K562 (cell line): ENCODE data around the gene KMT2A. TPM values are rescaled to one million over a fixed set of nuclear protein-coding genes. Genes with fewer than 3 reads are reported as not detected.

Source experiments
- ADNP ChIP-seq: fragments of 200-800 bp; sonication (Bioruptor generic); IDR thresholded peaks from 2 replicates; pipeline ENCODE4 v1.6.1; 2016; ENCODE audit warnings: missing genetic modification characterization, missing compliant biosample characterization
- DDX20 ChIP-seq: fragments of 450-650 bp; IDR thresholded peaks from 2 replicates; pipeline ENCODE4 v1.6.1; 2016; ENCODE audit warnings: missing genetic modification characterization, low read depth, mild to moderate bottlenecking, missing compliant biosample characterization, moderate library complexity
- HCFC1 ChIP-seq: IDR thresholded peaks from 2 replicates; pipeline ENCODE4 v1.6.1; 2012; ENCODE audit warnings: low read depth, low read length, improper control_type of control experiment
- HNRNPLL ChIP-seq: fragments of 200-400 bp; formaldehyde crosslinking; IDR thresholded peaks from 2 replicates; pipeline ENCODE4 v1.6.1; 2017; ENCODE audit warnings: low read length, low read depth, mild to moderate bottlenecking; ENCODE audit not compliant: poor library complexity, severe bottlenecking
- HSF4 ChIP-seq: fragments of 250-450 bp; sonication (Bioruptor Pico); IDR thresholded peaks from 2 replicates; pipeline ENCODE4 v2.1.2; 2022; ENCODE audit warnings: mild to moderate bottlenecking, moderate library complexity, borderline replicate concordance
- JUN ChIP-seq, 2 experiments: sonication (generic) in 1 of 2; formaldehyde crosslinking in 1 of 2; IDR thresholded peaks; 2 replicates each; pipeline versions ENCODE4 v1.6.1 to v1.8.0; 2012 to 2022; ENCODE audit warnings: borderline replicate concordance in 2 of 2, mild to moderate bottlenecking in 2 of 2, improper control_type of control experiment in 1 of 2, low read depth in 1 of 2, low read length in 1 of 2, missing genetic modification reagents in 1 of 2
- SREBF1 ChIP-seq: fragments of 150-350 bp; IDR thresholded peaks from 2 replicates; pipeline ENCODE4 v1.6.1; 2014; ENCODE audit warnings: antibody characterized with exemption, low read depth, low read length, borderline replicate concordance
- THRAP3 ChIP-seq: fragments of 450-650 bp; IDR thresholded peaks from 2 replicates; pipeline ENCODE4 v1.6.1; 2016; ENCODE audit warnings: mild to moderate bottlenecking, inconsistent platforms, borderline replicate concordance
- ZNF134 ChIP-seq: fragments of 250-450 bp; sonication (Bioruptor Pico); conservative IDR thresholded peaks from 2 replicates; pipeline ENCODE4 v1.4.0; 2020
- polyA plus RNA-seq, 8 experiments: library from polyadenylated mRNA; depleted of rRNA in 4 of 8; stranded (reverse) in 5 of 8; unstranded in 3 of 8; fragments of >200 nt; fragmentation: Nextera tagmentation in 2 of 8; fragmentation: Illumina TruSeq in 1 of 8; extraction: Ambion mirVana in 2 of 8; extraction: Trizol in 1 of 8; gene quantifications; 2 replicates each; pipeline versions ENCODE4 v1.2.1 to v1.2.3, GENCODE V29; 2011 to 2014; ENCODE audit warnings: inconsistent platforms in 1 of 8, missing spikeins in 1 of 8
- total RNA-seq, 7 experiments: library from RNA; depleted of rRNA in 6 of 7; stranded (reverse); fragments of >200 nt in 6 of 7; fragmentation: Illumina TruSeq in 2 of 7; extraction: Trizol in 2 of 7; gene quantifications; 2 replicates each; pipeline versions ENCODE4 v1.2.1 to v1.2.3, GENCODE V29; 2011 to 2021; ENCODE audit warnings: low replicate concordance in 1 of 7
- TF ChIP-seq, protein P1 (sequence below): fragments of 450-650 bp; formaldehyde crosslinking; IDR thresholded peaks from 2 replicates; pipeline ENCODE4 v1.4.0; 2020; ENCODE audit warnings: mild to moderate bottlenecking, moderate library complexity
- TF ChIP-seq, protein P2 (sequence below): fragments of 250-450 bp; sonication (Bioruptor Pico); IDR thresholded peaks from 2 replicates; pipeline ENCODE4 v1.8.0; 2021; ENCODE audit warnings: mild to moderate bottlenecking, moderate library complexity
- TF ChIP-seq, protein P3 (sequence below): fragments of 450-650 bp; formaldehyde crosslinking; IDR thresholded peaks from 2 replicates; pipeline ENCODE4 v1.4.0; 2022; ENCODE audit warnings: missing genetic modification characterization
- TF ChIP-seq, protein P4 (sequence below), 2 experiments: fragments of 450-650 bp; IDR thresholded peaks; 2 replicates each; pipeline ENCODE4 v1.6.1; 2018; ENCODE audit warnings: mild to moderate bottlenecking in 2 of 2, low read depth in 1 of 2; ENCODE audit not compliant: partially characterized antibody in 2 of 2
- TF ChIP-seq, protein P5 (sequence below), 3 experiments: fragments of 200-800 bp in 1 of 3; fragments of 250-450 bp in 1 of 3; fragments of 450-650 bp in 1 of 3; sonication (Bioruptor Pico) in 1 of 3; sonication (Bioruptor generic) in 1 of 3; formaldehyde crosslinking in 1 of 3; IDR thresholded peaks; 2 replicates each; pipeline versions ENCODE4 v1.6.1 to v1.8.0; 2016 to 2022; ENCODE audit warnings: mild to moderate bottlenecking in 2 of 3, missing genetic modification characterization in 2 of 3, missing compliant biosample characterization in 1 of 3, moderate library complexity in 1 of 3

Gene KMT2A
- total and polyA plus RNA-seq, 9 of the 15 experiments (the other 6 are each of a cell fraction or from before 2014, with no cell fraction given) = 9.6 to 59.9 (median 32.6) TPM

DNA sequence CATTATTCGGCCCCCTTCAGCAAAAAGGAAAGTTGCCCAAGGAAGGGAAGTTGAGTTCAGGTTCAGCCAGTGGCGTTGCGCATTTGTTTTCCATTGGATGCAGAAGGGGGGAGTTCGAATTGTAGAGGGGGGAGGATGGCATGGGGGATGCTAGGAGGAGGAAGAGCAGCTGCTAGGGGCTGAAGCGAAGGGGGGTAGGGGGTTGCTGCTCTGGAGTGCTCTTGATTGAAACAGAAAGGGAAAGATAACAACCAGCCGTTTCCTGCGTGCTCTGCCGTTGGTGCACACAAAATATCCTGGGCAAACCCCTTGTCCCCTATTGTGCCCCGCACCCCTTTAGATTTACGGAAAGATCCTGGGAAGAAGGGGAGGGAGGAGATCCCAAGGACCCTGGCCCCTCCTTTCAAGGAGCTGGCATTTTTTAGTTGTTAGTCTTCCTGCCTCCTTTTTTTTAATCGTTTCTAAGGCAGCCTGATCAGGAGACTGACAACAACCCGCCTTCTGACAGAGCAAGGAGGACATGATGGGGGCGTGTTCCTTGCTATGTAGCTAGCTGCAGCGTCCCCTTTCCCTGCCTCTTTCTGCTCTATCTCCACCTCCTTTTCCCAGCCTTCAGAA is 2.1 kb downstream of the KMT2A start (continued):
- TF ChIP-seq ZNF134 (CRISPR knock-in tag) (no peak), HSF4 (CRISPR knock-in tag) (no peak), JUN (IDR thresholded peaks at IDR 0.05; ENCODE audit: borderline replicate concordance, low read depth, low read length) (no peak), JUN (CRISPR knock-in tag; IDR thresholded peaks at IDR 0.05; ENCODE audit: borderline replicate concordance) (no peak), THRAP3 (no peak), ADNP (tag) (no peak), SREBF1 (no peak), DDX20 (no peak), HNRNPLL (peak; percentile 55), HCFC1 (no peak)
- TF ChIP-seq, protein P1, sequence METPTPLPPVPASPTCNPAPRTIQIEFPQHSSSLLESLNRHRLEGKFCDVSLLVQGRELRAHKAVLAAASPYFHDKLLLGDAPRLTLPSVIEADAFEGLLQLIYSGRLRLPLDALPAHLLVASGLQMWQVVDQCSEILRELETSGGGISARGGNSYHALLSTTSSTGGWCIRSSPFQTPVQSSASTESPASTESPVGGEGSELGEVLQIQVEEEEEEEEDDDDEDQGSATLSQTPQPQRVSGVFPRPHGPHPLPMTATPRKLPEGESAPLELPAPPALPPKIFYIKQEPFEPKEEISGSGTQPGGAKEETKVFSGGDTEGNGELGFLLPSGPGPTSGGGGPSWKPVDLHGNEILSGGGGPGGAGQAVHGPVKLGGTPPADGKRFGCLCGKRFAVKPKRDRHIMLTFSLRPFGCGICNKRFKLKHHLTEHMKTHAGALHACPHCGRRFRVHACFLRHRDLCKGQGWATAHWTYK = no peak
- TF ChIP-seq, protein P2, sequence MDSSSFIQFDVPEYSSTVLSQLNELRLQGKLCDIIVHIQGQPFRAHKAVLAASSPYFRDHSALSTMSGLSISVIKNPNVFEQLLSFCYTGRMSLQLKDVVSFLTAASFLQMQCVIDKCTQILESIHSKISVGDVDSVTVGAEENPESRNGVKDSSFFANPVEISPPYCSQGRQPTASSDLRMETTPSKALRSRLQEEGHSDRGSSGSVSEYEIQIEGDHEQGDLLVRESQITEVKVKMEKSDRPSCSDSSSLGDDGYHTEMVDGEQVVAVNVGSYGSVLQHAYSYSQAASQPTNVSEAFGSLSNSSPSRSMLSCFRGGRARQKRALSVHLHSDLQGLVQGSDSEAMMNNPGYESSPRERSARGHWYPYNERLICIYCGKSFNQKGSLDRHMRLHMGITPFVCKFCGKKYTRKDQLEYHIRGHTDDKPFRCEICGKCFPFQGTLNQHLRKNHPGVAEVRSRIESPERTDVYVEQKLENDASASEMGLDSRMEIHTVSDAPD (CRISPR knock-in tag) = no peak
- TF ChIP-seq, protein P3, sequence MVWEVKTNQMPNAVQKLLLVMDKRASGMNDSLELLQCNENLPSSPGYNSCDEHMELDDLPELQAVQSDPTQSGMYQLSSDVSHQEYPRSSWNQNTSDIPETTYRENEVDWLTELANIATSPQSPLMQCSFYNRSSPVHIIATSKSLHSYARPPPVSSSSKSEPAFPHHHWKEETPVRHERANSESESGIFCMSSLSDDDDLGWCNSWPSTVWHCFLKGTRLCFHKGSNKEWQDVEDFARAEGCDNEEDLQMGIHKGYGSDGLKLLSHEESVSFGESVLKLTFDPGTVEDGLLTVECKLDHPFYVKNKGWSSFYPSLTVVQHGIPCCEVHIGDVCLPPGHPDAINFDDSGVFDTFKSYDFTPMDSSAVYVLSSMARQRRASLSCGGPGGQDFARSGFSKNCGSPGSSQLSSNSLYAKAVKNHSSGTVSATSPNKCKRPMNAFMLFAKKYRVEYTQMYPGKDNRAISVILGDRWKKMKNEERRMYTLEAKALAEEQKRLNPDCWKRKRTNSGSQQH (CRISPR knock-in tag) = no peak
- TF ChIP-seq, protein P4, sequence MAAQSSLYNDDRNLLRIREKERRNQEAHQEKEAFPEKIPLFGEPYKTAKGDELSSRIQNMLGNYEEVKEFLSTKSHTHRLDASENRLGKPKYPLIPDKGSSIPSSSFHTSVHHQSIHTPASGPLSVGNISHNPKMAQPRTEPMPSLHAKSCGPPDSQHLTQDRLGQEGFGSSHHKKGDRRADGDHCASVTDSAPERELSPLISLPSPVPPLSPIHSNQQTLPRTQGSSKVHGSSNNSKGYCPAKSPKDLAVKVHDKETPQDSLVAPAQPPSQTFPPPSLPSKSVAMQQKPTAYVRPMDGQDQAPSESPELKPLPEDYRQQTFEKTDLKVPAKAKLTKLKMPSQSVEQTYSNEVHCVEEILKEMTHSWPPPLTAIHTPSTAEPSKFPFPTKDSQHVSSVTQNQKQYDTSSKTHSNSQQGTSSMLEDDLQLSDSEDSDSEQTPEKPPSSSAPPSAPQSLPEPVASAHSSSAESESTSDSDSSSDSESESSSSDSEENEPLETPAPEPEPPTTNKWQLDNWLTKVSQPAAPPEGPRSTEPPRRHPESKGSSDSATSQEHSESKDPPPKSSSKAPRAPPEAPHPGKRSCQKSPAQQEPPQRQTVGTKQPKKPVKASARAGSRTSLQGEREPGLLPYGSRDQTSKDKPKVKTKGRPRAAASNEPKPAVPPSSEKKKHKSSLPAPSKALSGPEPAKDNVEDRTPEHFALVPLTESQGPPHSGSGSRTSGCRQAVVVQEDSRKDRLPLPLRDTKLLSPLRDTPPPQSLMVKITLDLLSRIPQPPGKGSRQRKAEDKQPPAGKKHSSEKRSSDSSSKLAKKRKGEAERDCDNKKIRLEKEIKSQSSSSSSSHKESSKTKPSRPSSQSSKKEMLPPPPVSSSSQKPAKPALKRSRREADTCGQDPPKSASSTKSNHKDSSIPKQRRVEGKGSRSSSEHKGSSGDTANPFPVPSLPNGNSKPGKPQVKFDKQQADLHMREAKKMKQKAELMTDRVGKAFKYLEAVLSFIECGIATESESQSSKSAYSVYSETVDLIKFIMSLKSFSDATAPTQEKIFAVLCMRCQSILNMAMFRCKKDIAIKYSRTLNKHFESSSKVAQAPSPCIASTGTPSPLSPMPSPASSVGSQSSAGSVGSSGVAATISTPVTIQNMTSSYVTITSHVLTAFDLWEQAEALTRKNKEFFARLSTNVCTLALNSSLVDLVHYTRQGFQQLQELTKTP (IDR thresholded peaks at IDR 0.05; ENCODE audit: low read depth in 1 of 2, partially characterized antibody in 2 of 2) = no peak
- TF ChIP-seq, protein P5, sequence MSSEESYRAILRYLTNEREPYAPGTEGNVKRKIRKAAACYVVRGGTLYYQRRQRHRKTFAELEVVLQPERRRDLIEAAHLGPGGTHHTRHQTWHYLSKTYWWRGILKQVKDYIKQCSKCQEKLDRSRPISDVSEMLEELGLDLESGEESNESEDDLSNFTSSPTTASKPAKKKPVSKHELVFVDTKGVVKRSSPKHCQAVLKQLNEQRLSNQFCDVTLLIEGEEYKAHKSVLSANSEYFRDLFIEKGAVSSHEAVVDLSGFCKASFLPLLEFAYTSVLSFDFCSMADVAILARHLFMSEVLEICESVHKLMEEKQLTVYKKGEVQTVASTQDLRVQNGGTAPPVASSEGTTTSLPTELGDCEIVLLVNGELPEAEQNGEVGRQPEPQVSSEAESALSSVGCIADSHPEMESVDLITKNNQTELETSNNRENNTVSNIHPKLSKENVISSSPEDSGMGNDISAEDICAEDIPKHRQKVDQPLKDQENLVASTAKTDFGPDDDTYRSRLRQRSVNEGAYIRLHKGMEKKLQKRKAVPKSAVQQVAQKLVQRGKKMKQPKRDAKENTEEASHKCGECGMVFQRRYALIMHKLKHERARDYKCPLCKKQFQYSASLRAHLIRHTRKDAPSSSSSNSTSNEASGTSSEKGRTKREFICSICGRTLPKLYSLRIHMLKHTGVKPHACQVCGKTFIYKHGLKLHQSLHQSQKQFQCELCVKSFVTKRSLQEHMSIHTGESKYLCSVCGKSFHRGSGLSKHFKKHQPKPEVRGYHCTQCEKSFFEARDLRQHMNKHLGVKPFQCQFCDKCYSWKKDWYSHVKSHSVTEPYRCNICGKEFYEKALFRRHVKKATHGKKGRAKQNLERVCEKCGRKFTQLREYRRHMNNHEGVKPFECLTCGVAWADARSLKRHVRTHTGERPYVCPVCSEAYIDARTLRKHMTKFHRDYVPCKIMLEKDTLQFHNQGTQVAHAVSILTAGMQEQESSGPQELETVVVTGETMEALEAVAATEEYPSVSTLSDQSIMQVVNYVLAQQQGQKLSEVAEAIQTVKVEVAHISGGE (CRISPR knock-in tag; IDR thresholded peaks at IDR 0.05) = no peak
